GM12891 (cell line): ENCODE measurements around the gene PDXP.
A peak's percentile ranks its signal among the peaks of the same experiment; 100 is the strongest.
"Not testable (repeated sequence)": the region's sequence is repeated elsewhere in the genome, so short reads cannot be mapped to it uniquely, and the experiment has no call there.

Source experiments
- DNase-seq: peaks from one replicate; pipeline ENCODE4 v3.0.0; 2011; ENCODE audit warnings: low spot score; ENCODE audit not compliant: insufficient read length
- FAIRE-seq: peaks from 2 replicates; lab custom pipeline; 2011; peaks lifted over from hg19 to GRCh38; lab: Jason Lieb, UNC
- PAX5 ChIP-seq: IDR thresholded peaks from 2 replicates; pipeline ENCODE4 v1.6.1; 2011; ENCODE audit warnings: low read length, moderate library complexity, mild to moderate bottlenecking; ENCODE audit not compliant: insufficient read depth, severe bottlenecking
- POLR2A ChIP-seq: IDR thresholded peaks from 2 replicates; pipeline ENCODE4 v1.6.1; 2011; ENCODE audit warnings: low read depth, low read length, control low read depth
- POLR2AphosphoS5 ChIP-seq: IDR thresholded peaks from 2 replicates; pipeline ENCODE4 v1.6.1; 2011; ENCODE audit warnings: low read depth, low read length, control low read depth
- POU2F2 ChIP-seq: IDR thresholded peaks from 2 replicates; pipeline ENCODE4 v1.6.1; 2011; ENCODE audit warnings: low read depth, mild to moderate bottlenecking, control low read depth, low read length, moderate library complexity
- SPI1 ChIP-seq: IDR thresholded peaks from 2 replicates; pipeline ENCODE4 v1.6.1; 2011; ENCODE audit warnings: low read depth, low read length, control low read depth
- TAF1 ChIP-seq: IDR thresholded peaks from 2 replicates; pipeline ENCODE4 v1.6.1; 2011; ENCODE audit warnings: low read depth, low read length, control low read depth

PDXP gene

GRCh38 chr22:37643225-37643847 is 15.2 kb upstream of the PDXP start:
- peak; percentile 81 for FAIRE-seq
- no peak for TF ChIP-seq TAF1
- DNase-seq: peak; percentile 87

GRCh38 chr22:37647317-37647716 is 11.2 kb upstream of the PDXP start:
- TF ChIP-seq POU2F2 (no peak), PAX5 (no peak), POLR2A (no peak), POLR2AphosphoS5 (no peak), TAF1 (no peak), SPI1 (no peak)
- DNase-seq (no peak), FAIRE-seq (no peak)

- DNase-seq (no peak), FAIRE-seq (no peak)
- TF ChIP-seq SPI1 (no peak), POU2F2 (no peak), PAX5 (no peak), TAF1 (no peak), POLR2AphosphoS5 (no peak), POLR2A (no peak)
Observed at GRCh38 chr22:37647928-37648327, 10.6 kb upstream of the PDXP start.

- DNase-seq (no peak), FAIRE-seq (no peak)
- TF ChIP-seq SPI1: no peak
- TF ChIP-seq POLR2AphosphoS5: no peak
- no peak for TF ChIP-seq POU2F2
- TF ChIP-seq PAX5: no peak
- TF ChIP-seq POLR2A: no peak
- no peak for TF ChIP-seq TAF1
Observed at GRCh38 chr22:37650463-37651136, 7.9 kb upstream of the PDXP start.

GRCh38 chr22:37654563-37655251 is 3.8 kb upstream of the PDXP start:
- FAIRE-seq (no peak), DNase-seq (no peak)
- TF ChIP-seq SPI1 (no peak), TAF1 (no peak), POU2F2 (no peak), POLR2AphosphoS5 (no peak), PAX5 (no peak), POLR2A (no peak)

GRCh38 chr22:37655252-37655563 is 3.3 kb upstream of the PDXP start:
- TF ChIP-seq PAX5 (no peak), POU2F2 (no peak), POLR2A (no peak), POLR2AphosphoS5 (no peak), TAF1 (no peak), SPI1 (no peak)
- FAIRE-seq (no peak), DNase-seq (no peak)

GRCh38 chr22:37656583-37656982 is 1.9 kb upstream of the PDXP start:
- FAIRE-seq, DNase-seq: not testable (repeated sequence)

- DNase-seq (no peak), FAIRE-seq (peak; percentile 28)
- TF ChIP-seq POU2F2 (0 out of 2 replicates have a peak, but pooled peaks have one; percentile 15), PAX5 (no peak), POLR2A (peak; percentile 90), TAF1 (no peak), POLR2AphosphoS5 (peak; percentile 90), SPI1 (no peak)
Observed at GRCh38 chr22:37657590-37658132, 862 bp upstream of the PDXP start.

GRCh38 chr22:37659066-37659896 is 758 bp downstream of the PDXP start:
- TF ChIP-seq POLR2AphosphoS5 (no peak), POLR2A (no peak), SPI1 (no peak), TAF1 (no peak), PAX5 (peak; percentile 87)
- DNase-seq: no peak
- peak; percentile 86 for FAIRE-seq
